HG02571 (cell line): ENCODE measurements around the gene CA10.

Experiments used
- ATAC-seq: cut with Tn5 transposase; IDR thresholded peaks from one replicate; pipeline ENCODE4 v1.9.1; 2021; ENCODE audit warnings: mild to moderate bottlenecking, moderate library complexity; ENCODE audit not compliant: unreplicated experiment

The CA10 gene

GRCh38 chr17:51734976-51735375 is 423.5 kb downstream of the CA10 start:
- no peak for ATAC-seq

- ATAC-seq, result no peak
Measured at GRCh38 chr17:51734462-51734861, 424.1 kb downstream of the CA10 start.

- ATAC-seq, result no peak
Measured at GRCh38 chr17:51733166-51733565, 425.3 kb downstream of the CA10 start.

GRCh38 chr17:51731941-51732722 is 426.4 kb downstream of the CA10 start:
- no peak for ATAC-seq

- ATAC-seq, result no peak
Measured at GRCh38 chr17:51730303-51731050, 428.0 kb downstream of the CA10 start.

- peak; percentile 62 for ATAC-seq
Measured at GRCh38 chr17:51725185-51725584, 433.3 kb downstream of the CA10 start.

- no peak for ATAC-seq
Measured at GRCh38 chr17:51724043-51724580, 434.4 kb downstream of the CA10 start.

GRCh38 chr17:51722994-51723393 is 435.5 kb downstream of the CA10 start:
- ATAC-seq, result no peak

- ATAC-seq, result no peak
Measured at GRCh38 chr17:51721730-51722129, 436.8 kb downstream of the CA10 start.

- ATAC-seq, result no peak
Measured at GRCh38 chr17:51720439-51720838, 438.1 kb downstream of the CA10 start.

GRCh38 chr17:51718983-51719382 is 439.5 kb downstream of the CA10 start:
- no peak for ATAC-seq

GRCh38 chr17:51711581-51711980 is 446.9 kb downstream of the CA10 start:
- ATAC-seq, result no peak

- no peak for ATAC-seq
Measured at GRCh38 chr17:51710634-51710979, 447.9 kb downstream of the CA10 start.

GRCh38 chr17:51709694-51710633 is 448.6 kb downstream of the CA10 start:
- ATAC-seq, result no peak

GRCh38 chr17:51707216-51707615 is 451.3 kb downstream of the CA10 start:
- no peak for ATAC-seq

- ATAC-seq, result no peak
Measured at GRCh38 chr17:51706093-51706492, 452.4 kb downstream of the CA10 start.

- ATAC-seq, result no peak
Measured at GRCh38 chr17:51703361-51704341, 454.9 kb downstream of the CA10 start.

- ATAC-seq, result no peak
Measured at GRCh38 chr17:51702963-51703360, 455.6 kb downstream of the CA10 start.

- ATAC-seq, result no peak
Measured at GRCh38 chr17:51701501-51701900, 457.0 kb downstream of the CA10 start.
